ENCODE results near the gene ZNF436.
"Not testable (repeated sequence)": the region's sequence is repeated elsewhere in the genome, so short reads cannot be mapped to it uniquely, and the experiment has no call there.

ZNF436 gene

DNA sequence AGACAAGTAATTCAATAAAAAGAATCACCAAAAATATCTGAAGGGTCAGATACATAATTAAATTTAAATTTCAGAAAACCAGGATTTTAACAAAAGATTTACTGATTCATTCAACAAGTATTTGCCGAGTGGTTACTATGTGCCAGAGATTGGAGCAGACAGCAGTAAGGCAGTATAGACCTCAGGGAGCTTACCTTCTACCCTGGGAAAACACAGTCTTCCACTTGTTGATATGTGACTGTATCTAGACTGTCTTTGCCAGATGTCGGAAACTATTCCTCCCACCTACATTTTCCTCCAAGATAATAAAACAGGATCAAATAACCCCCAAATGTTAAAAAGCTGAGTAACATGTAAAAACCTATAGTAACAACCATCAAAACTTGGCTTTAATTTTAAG, 31.8 kb downstream of the ZNF436 start:
- Histone ChIP-seq H3K36me3 (ENCODE audit: control insufficient read depth, insufficient read depth, low read length) (peaks cover 14% of the 10 kb centered on the region), H3K9ac (ENCODE audit: low read depth, low read length) (no peak overlapping the region), H3K4me3 (ENCODE audit: low read depth, low read length) (no peak overlapping the region)

DNA sequence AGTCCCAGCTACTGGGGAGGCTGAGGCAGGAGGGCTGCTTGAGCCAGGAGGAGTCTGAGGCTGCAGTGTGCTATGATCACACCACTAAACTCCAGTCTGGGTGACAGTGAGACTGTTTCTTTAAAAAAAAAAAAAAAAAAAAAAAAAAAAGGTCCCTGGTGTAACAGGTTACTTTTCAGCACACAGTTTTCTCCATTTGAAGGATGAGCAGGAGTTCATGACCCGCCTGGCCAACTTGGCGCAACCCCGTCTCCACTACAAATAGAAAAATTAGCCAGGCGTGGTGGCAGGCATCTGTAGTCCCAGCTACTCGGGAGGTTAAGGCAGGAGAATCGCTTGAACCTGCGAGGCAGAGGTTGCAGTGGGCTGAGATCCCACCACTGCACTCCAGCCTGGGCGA, 37.9 kb downstream of the ZNF436 start:
- Histone ChIP-seq H3K9ac (ENCODE audit: low read depth, low read length) (no peak overlapping the region), H3K9me3 (ENCODE audit: control insufficient read depth, insufficient read depth, low read length) (no peaks in the 10 kb centered on the region), H3K4me3 (ENCODE audit: low read depth, low read length) (no peak overlapping the region), H3K4me1 (ENCODE audit: control insufficient read depth, insufficient read depth, low read length) (no peaks in the 10 kb centered on the region), H3K36me3 (ENCODE audit: control insufficient read depth, insufficient read depth, low read length) (peaks cover 33% of the 10 kb centered on the region), H3K27me3 (ENCODE audit: control insufficient read depth, insufficient read depth, low read length) (no peaks in the 10 kb centered on the region)

More for the DNA sequence above, 31.8 kb downstream of the ZNF436 start:
- H3K4me1 ChIP-seq (ENCODE audit: control insufficient read depth, insufficient read depth, low read length), result peaks cover 7% of the 10 kb centered on the region
- no peaks in the 10 kb centered on the region for H3K27me3 ChIP-seq (ENCODE audit: control insufficient read depth, insufficient read depth, low read length)
- no peaks in the 10 kb centered on the region for H3K9me3 ChIP-seq (ENCODE audit: control insufficient read depth, insufficient read depth, low read length)

DNA sequence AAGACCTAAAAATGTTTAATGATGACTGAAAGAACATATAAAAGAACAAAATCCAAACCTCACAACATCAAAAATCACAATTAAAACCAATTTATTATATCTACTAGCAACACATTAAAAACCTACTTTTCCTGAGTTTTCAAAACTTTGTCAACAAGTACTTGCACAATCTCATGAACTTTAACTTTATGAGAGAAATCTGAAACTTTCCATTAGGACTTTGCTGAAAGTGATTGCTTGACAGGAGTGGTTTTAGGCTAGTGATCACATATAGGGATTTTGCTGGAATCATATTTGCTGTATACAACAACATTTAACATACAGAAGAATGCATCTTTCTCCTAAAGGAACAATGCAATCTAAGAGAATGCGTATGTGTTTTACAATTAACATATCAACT, 38.8 kb downstream of the ZNF436 start:
- no peaks in the 10 kb centered on the region for H3K27me3 ChIP-seq (ENCODE audit: control insufficient read depth, insufficient read depth, low read length)
- peaks cover 30% of the 10 kb centered on the region for H3K36me3 ChIP-seq (ENCODE audit: control insufficient read depth, insufficient read depth, low read length)
- no peaks in the 10 kb centered on the region for H3K9me3 ChIP-seq (ENCODE audit: control insufficient read depth, insufficient read depth, low read length)
- H3K4me3 ChIP-seq (ENCODE audit: low read depth, low read length), result no peak overlapping the region
- no peaks in the 10 kb centered on the region for H3K4me1 ChIP-seq (ENCODE audit: control insufficient read depth, insufficient read depth, low read length)
- no peak overlapping the region for H3K9ac ChIP-seq (ENCODE audit: low read depth, low read length)

DNA sequence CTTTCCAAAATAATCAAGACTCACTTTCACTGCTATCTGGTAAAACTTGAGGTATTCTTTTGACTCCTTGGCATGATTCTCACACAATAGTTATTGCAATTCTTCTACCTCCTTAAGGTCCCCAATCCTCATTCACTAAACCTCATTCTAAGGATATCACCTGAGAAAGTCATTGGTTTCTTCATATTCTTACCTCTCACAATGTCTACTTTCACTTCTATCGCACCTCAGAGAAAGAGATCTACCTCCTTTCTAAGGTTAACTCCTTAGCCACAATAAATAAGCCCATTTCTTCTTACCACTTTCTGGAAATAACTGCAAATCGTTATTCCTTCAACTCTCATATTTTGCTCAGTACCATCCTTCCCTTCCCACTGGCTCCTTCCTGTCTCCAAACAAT, 44.2 kb downstream of the ZNF436 start:
- Histone ChIP-seq H3K9ac (ENCODE audit: low read depth, low read length) (no peak overlapping the region), H3K4me1 (ENCODE audit: control insufficient read depth, insufficient read depth, low read length) (no peaks in the 10 kb centered on the region), H3K4me3 (ENCODE audit: low read depth, low read length) (no peak overlapping the region), H3K36me3 (ENCODE audit: control insufficient read depth, insufficient read depth, low read length) (peaks cover 14% of the 10 kb centered on the region), H3K27me3 (ENCODE audit: control insufficient read depth, insufficient read depth, low read length) (no peaks in the 10 kb centered on the region), H3K9me3 (ENCODE audit: control insufficient read depth, insufficient read depth, low read length) (no peaks in the 10 kb centered on the region)

DNA sequence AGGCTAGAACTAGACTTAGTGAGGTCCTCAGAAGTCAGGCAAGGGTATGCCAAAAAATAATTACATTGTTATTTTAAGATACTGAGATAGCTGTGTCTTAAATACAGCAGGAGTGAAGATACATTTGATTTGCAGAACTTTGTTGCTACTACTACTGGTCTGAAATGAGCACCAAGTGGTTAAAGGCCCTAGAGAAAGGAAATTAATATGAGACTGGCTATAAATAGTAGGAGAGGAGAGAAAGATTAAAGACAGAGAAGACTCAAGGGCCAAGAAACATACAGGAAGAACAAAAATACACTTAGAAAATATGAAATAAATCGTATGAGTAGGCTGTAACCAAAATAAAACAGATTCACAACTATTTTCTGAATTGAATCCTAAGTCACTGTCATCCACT, 46.9 kb downstream of the ZNF436 start:
- peaks cover 9% of the 10 kb centered on the region for H3K36me3 ChIP-seq (ENCODE audit: control insufficient read depth, insufficient read depth, low read length)
- no peaks in the 10 kb centered on the region for H3K9me3 ChIP-seq (ENCODE audit: control insufficient read depth, insufficient read depth, low read length)
- no peak overlapping the region for H3K4me3 ChIP-seq (ENCODE audit: low read depth, low read length)
- no peak overlapping the region for H3K9ac ChIP-seq (ENCODE audit: low read depth, low read length)
- H3K4me1 ChIP-seq (ENCODE audit: control insufficient read depth, insufficient read depth, low read length), result no peaks in the 10 kb centered on the region
- H3K27me3 ChIP-seq (ENCODE audit: control insufficient read depth, insufficient read depth, low read length), result no peaks in the 10 kb centered on the region

DNA sequence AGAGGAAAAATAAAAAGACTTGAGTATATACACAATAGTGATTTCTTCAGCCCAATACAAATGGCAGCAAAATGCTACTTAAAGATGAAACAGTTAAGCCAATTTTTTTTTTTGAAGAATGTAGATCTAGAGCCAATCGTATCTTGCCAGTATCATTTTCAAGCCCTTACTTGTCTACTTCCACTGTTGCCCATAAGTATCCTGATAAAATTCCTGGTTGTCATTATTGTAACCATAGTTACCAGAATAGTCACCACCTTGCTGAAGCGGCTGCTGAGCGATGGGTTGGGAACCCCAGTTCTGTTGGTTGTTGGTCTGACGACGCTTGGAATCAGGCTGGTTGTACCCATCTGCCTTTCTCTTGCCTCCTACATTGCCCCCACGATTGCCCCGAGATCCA, 59.4 kb downstream of the ZNF436 start:
- H3K9me3 ChIP-seq (ENCODE audit: control insufficient read depth, insufficient read depth, low read length); H3K4me3 ChIP-seq (ENCODE audit: low read depth, low read length); H3K9ac ChIP-seq (ENCODE audit: low read depth, low read length); H3K27me3 ChIP-seq (ENCODE audit: control insufficient read depth, insufficient read depth, low read length): not testable (repeated sequence)
- Histone ChIP-seq H3K36me3 (ENCODE audit: control insufficient read depth, insufficient read depth, low read length) (peaks cover 11% of the 10 kb centered on the region), H3K4me1 (ENCODE audit: control insufficient read depth, insufficient read depth, low read length) (peaks cover 14% of the 10 kb centered on the region)
